Smooth muscle cell of bladder (primary cell): Measurements from ENCODE around the gene METTL16. TPM values are rescaled to one million over a fixed set of nuclear protein-coding genes. Genes with fewer than 3 reads are reported as not detected.

Source experiments
- total RNA-seq: library from RNA; depleted of rRNA; stranded (reverse); fragments of >200 nt; gene quantifications from 2 replicates; pipeline ENCODE4 v1.2.3, GENCODE V29; 2014

Gene METTL16, protein sequence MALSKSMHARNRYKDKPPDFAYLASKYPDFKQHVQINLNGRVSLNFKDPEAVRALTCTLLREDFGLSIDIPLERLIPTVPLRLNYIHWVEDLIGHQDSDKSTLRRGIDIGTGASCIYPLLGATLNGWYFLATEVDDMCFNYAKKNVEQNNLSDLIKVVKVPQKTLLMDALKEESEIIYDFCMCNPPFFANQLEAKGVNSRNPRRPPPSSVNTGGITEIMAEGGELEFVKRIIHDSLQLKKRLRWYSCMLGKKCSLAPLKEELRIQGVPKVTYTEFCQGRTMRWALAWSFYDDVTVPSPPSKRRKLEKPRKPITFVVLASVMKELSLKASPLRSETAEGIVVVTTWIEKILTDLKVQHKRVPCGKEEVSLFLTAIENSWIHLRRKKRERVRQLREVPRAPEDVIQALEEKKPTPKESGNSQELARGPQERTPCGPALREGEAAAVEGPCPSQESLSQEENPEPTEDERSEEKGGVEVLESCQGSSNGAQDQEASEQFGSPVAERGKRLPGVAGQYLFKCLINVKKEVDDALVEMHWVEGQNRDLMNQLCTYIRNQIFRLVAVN
- 8.0 and 9.7 TPM in 2 replicates for total RNA-seq

DNA sequence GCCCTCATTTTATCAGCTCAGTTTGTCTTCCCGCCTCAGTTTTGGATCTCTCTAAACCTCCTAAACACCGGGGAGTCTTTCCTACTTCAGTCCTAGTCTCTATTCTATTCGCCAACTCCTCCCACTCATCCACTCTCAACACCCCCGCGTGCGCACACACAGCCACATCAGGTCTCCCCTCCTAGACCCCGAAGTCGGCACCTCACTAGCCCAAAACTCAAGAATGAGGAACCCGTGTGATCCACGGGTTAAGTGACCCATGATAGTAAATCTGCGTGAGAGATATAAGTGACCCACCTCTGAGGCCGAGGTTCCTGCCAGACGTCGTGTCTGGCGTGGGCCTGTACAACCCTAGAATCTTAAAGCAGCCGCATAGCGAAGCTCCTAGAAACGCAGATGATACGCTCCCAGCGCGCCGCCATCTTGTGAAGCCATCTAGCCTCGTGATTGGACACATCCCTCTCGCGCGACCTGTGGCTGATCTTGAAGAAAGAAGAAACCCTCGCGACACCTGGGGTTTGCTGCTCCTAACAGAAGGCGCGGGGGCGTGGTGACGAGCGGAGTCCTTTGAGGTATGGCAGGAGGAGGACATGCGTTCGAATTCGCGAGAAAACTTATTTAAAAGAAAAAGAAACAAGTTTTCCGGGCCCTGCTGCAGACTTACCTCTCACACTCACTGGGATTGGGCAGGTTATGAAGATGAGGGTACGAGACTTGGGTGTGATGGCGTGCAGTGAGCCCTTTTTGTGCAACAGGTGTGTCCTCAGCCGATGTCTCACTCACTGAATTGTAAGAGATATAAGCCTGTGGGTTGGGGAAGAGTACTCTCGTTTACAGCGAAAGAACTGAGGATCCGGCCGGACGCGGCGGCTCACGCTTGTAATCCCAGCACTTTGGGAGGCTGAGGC is at the start of gene METTL16:
Gene METTL16 (minus strand): TSS at position 427 of the 908 bp plus-strand sequence. CDS start 9,557 bp downstream, outside the sequence.

DNA sequence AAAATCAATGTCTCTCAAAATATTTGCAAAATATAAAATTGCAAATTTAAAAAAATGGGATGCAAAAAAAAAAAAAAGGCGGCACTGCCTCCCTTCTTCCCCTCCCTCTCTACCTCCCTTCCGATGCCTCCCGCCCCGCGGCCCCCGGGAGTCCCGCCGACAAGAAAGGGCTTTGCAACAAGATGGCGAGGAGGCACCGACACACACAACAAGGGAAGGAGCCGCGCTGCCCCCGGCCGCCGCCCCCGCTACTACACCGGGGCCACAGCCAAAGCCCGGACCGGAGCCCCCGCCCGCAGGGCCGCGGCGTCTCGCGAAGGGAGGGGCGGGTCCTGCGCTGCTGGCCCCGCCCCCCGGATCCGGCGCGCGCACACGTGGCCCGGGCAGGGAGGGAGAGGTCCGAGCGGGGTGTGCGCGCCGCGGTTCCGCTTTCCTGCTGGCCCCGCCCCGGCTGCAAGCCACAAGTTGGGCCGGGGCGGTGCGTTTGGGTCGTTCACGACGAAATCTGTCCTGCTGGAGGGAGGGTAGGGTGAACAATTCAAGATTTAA is 110.7 kb downstream of the METTL16 start, which contains the start of gene MNT:
Gene MNT (minus strand): TSS at position 184 of the 549 bp plus-strand sequence. CDS start 348 bp downstream, outside the sequence.

Other genes with a start within 250 kb of the METTL16 start
- gene SMG6, start 208.1 kb downstream of the METTL16 start, total RNA-seq, result 22.0 and 26.3 TPM in 2 replicates
- gene SRR, start 207.9 kb downstream of the METTL16 start, total RNA-seq, result 13.8 and 14.7 TPM in 2 replicates
- 37.0 and 56.9 TPM in 2 replicates for gene TSR1, start 175.4 kb downstream of the METTL16 start, total RNA-seq
- gene SGSM2, start 174.4 kb downstream of the METTL16 start, total RNA-seq, result 32.4 and 34.7 TPM in 2 replicates
- gene MNT, start 110.8 kb downstream of the METTL16 start, total RNA-seq, result 5.0 and 6.9 TPM in 2 replicates
- gene PAFAH1B1, start 81.8 kb upstream of the METTL16 start, total RNA-seq, result 74.0 and 90.0 TPM in 2 replicates
- gene CLUH, start 199.9 kb upstream of the METTL16 start, total RNA-seq, result 21.3 and 30.4 TPM in 2 replicates
- gene CCDC92B, start 237.8 kb upstream of the METTL16 start, total RNA-seq, result not detected in 2 replicates